ENCODE data around the gene CDKN2AIPNL.

The CDKN2AIPNL gene

DNA sequence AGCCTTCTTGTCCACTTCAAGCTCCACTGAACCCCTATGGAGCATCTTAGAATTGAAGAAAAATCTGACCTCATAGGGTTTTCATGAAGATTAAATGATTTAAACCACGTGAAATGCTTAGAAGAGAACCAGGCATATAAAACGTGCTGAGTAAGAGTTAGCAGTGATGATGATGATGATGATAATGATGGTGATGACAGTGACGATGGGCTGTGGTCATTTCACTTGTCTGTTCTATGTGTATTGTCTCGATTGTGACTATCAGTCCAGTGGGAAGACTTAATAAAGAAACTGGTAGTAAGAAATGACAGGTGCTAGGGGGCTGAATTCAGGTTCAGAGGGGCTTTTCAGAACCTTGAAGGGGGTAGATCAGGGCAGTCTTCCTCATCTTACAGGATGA is 45.1 kb upstream of the CDKN2AIPNL start:
- no peak overlapping the region for H3K4me3 ChIP-seq (ENCODE audit: low read depth, low read length)
- TF ChIP-seq CTCF (IDR thresholded peaks at IDR 0.05; ENCODE audit: insufficient read depth, low read depth, low read length, missing control alignments), result no peak

DNA sequence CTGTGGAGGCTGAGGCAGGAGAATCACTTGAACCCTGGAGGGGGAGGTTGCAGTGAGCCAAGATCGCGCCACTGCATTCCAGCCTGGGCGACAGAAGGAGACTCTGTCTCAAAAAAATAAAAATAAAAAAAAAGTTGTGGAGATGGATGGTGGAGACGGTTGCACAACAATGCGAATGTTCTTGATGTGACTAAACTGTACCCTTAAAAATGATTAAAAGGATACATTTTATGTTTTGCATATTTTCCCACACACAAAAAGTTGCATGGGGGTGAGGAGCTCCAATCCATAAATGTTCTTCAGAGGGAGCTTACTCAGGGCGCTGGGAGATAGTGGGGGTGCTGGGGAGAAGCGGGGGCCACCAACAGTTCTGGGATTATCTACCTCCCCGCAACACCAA is 43.8 kb upstream of the CDKN2AIPNL start:
- H3K4me3 ChIP-seq (ENCODE audit: low read depth, low read length), result no peak overlapping the region
- no peak for TF ChIP-seq CTCF (IDR thresholded peaks at IDR 0.05; ENCODE audit: insufficient read depth, low read depth, low read length, missing control alignments)
- no peak for DNase-seq (ENCODE audit: low read depth)

More for the DNA sequence above, 45.1 kb upstream of the CDKN2AIPNL start:
- no peak for DNase-seq (ENCODE audit: low read depth)

DNA sequence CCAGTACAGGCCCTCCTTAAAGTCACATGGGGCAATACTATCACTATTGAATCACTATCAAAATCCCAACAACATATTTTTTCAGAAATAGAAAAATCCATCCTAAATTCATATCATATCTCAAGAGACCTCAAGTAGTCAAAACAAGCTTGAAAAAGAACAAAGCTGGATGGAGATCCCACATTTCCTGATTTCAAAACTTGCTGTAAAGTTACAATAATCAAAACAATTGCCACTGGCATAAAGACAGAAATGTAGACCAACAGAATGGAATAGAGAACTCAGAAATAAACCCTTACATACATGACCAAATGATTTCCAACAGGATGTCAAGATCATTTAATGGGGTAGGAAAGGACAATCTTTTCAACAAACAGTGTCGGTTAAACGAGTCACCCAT is 41.3 kb upstream of the CDKN2AIPNL start:
- no peak overlapping the region for H3K4me3 ChIP-seq (ENCODE audit: low read depth, low read length)
- DNase-seq (ENCODE audit: low read depth), result no peak
- no peak for TF ChIP-seq CTCF (IDR thresholded peaks at IDR 0.05; ENCODE audit: insufficient read depth, low read depth, low read length, missing control alignments)

GRCh38 chr5:134451936-134452505 is 40.3 kb upstream of the CDKN2AIPNL start:
- no peak for DNase-seq (ENCODE audit: low read depth)
- TF ChIP-seq CTCF (IDR thresholded peaks at IDR 0.05; ENCODE audit: insufficient read depth, low read depth, low read length, missing control alignments), result no peak
- no peak overlapping the region for H3K4me3 ChIP-seq (ENCODE audit: low read depth, low read length)

GRCh38 chr5:134451225-134451935 is 39.7 kb upstream of the CDKN2AIPNL start:
- no peak for TF ChIP-seq CTCF (IDR thresholded peaks at IDR 0.05; ENCODE audit: insufficient read depth, low read depth, low read length, missing control alignments)
- no peak overlapping the region for H3K4me3 ChIP-seq (ENCODE audit: low read depth, low read length)
- DNase-seq (ENCODE audit: low read depth), result no peak

DNA sequence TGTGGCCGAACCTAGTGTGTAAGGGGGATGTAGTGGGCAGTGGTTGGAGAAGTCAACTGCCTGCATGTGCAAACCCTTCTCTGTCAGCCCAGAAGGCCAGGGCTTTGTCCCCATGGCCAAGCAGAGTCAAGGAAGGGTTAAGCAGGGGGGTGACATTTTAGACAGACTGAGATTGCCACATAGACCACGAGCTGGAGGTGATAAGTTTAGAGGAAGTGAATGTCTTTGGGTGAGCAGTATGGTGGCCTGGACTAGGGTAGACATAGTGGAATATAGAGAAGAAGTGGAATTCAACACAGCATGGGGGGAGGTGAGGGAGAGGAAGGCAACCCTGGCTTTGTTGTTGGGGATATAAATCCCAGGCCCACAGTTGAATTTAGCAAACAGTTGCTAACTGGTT is 38.7 kb upstream of the CDKN2AIPNL start:
- no peak overlapping the region for H3K4me3 ChIP-seq (ENCODE audit: low read depth, low read length)
- TF ChIP-seq CTCF (IDR thresholded peaks at IDR 0.05; ENCODE audit: insufficient read depth, low read depth, low read length, missing control alignments), result no peak
- DNase-seq (ENCODE audit: low read depth), result no peak

DNA sequence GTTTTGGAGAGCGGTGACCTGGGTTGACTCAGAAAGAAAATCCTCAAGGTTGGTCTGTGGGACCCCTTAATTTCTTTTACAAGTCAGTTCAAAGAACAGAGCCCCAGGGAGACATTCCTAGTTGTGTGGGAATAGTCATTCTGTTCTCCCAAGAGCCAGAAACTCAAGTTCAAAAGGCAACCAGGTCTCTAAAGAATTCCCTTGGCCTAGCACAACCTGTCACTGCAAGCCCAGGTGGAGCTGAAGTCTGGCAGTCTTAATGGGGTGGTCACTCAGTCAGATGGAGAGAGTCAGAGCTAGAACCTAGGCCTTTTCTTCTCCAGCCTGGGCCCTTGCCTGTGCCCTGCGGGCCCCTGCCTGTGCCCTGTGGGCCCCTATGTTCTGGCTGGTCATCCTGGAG is 37.5 kb upstream of the CDKN2AIPNL start:
- H3K4me3 ChIP-seq (ENCODE audit: low read depth, low read length), result no peak overlapping the region
- no peak for DNase-seq (ENCODE audit: low read depth)
- TF ChIP-seq CTCF (IDR thresholded peaks at IDR 0.05; ENCODE audit: insufficient read depth, low read depth, low read length, missing control alignments), result no peak
